Superior temporal gyrus (tissue), 1 donor: ENCODE results near the gene ATP2A2.
"Not testable (repeated sequence)": the region's sequence is repeated elsewhere in the genome, so short reads cannot be mapped to it uniquely, and the experiment has no call there.

Experiments
- DNase-seq: peaks from one replicate; pipeline ENCODE4 v3.0.0-alpha.2; 2016; ENCODE audit errors: extremely low spot score

Gene ATP2A2

DNA sequence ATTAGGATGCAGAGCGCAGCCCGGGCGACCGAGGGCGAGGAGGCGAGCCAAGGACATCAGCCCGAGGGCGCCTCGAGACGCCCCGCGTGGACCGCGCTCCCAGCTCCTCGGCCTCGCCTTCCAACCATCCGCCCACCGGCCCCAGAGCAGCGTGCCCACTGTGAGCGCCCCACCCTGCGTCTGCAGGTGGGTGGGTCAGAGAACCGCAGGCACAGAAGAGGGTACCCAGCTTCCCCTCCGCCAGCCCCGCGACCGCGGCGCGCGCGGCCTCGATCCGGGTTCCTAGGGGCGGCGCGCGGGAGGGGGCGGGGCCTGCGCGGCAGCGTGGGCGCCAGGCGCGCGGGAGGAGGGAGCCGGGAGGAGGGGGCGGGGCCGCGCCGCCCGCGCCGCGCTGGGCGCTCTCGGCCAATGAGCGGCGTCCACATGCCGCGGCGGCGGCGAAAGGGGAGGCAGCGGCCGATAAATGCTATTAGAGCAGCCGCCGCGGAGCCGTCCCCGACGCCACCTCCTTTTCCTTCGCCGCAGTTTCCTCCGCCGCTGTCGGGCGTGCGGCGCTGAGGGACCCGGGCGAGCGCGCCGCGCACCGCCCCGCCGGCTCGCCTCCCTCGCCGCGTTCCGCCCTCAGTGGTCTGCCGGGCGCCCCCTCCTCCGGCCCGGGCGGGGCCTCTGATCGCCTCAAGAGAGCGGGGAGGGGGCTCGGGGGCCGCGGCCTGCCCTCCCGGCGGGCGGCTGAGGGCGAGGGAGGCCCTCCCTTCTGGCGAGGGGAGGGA is at the start of gene ATP2A2:
Gene ATP2A2, plus strand, starts transcription at position 469 of the 770 bp plus-strand sequence. CDS start 543 bp downstream, outside the sequence.
- DNase-seq, result peak; percentile 88

DNA sequence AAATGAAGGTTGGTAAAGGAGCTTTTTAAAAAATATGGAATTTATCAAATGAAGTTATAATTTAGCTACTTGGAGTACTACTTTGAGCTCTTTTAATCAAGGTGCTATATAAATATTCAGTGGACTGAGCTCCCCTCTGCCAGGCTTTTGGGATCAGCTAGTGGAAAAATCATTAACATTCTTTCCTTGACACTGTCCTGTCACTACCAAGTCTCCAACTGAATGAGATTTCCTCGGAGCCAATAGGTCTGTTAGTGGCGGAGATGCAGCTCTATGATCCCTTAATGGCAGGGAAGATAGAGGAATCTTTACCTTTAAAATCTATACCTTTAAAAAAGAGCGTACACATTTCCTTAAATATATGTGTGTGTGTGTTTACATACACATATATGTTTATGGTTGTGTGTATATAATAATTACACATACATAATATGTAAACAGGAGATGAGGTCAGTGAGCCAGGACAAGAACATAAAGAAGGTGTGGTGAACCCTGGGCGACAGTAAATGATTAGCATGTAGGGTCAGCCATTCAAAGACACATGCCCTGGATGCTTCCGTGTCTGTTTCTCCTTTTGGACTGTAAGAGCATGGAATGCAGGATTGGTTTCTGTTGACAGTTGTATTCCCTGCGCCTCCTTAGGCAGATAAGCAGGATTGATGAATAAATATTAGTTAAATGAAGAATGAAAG is 47.7 kb upstream of the ATP2A2 start:
- DNase-seq, result no peak

DNA sequence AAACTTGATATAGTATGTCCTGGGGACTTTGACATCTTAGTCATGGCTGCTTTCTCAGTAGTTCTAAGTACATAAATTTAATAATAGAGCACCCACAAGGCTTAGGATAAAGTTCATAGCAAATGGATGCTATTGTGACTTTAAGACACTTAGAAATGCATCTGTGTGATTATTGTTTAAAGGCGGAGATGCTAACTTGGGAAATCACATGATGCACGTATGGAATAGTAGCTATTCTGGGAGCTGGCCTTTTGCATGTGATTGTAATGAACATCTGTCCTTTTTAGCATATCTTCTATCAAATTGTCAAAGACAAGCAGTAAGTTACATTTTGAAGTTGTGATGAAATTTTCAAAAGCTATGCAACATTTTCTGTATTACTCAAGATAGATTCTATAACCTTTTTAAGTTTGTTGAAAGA is 46.7 kb upstream of the ATP2A2 start:
- DNase-seq, result no peak

DNA sequence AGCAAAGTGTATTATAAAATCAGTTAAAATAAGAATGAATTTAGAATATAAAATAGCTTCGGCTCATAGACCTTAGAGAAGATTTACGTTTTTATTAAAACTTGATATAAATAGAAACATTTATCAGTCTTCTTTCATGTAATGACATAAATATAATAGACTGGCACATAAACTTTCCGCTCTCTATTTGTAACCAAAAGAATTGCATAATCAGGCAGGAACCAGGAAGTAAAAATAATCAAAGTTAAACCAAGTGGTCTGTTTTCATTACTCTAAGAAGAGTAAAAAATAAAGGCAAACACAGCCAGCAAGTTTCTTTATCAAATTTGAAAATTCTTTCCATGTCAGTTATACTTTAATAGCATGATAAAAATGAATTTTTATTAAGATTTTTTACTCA is 46.3 kb upstream of the ATP2A2 start:
- DNase-seq, result no peak

DNA sequence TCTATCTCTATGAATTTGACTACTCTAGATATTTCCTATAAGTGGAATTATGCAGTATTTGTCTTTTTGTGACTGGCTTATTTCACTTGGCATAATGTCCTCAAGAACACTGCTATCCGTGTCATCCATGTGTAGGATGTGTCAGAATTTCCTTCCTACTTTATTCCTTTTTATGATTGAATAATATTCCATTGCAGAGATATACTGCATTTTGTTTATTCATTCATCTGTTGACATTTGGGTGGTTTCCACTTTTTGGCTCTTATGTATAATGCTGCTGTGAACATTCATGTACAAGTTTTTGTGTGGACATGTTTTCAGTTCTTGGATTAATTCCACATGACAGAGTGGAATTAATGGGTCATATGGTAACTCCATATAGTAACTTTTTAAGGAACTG is 45.7 kb upstream of the ATP2A2 start:
- no peak for DNase-seq

DNA sequence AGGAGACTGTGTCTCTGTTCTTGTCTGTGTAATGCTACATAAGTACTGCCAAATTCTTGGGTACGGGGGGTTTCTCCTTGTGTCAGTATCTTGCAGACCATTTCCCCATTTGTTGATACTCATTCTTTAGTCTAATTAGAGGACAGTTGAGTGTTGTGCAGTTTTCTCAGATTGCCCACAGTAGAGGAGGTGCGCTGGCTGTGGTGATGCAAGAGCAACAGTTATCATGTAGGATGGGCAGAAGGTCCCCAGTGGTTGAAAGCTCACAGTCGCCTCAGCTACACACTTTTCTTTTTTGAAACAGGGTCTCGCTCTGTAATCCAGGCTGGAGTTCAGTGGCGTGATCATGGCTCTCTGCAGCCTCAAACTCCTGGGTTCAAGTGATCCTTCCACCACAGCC is 37.8 kb upstream of the ATP2A2 start:
- DNase-seq, result no peak

DNA sequence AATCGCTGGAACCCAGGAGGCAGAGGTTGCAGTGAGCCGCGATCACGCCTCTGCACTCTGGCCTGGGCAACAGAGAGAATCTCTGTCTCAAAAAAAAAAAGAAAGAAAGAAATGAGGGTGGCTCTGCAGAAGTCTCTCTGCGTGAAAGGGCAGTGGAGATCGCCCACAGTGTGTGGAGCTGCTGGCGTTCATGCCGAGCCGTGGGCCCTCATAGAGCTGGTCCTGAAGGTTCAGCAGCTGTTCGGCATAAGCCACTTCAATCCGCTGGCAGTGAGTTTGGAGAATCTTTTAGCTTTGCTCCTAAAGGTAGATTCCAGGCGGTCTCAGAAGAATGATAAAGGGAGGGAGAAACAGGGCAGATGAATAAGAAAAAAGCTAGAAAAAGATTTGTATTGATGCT is 36.7 kb upstream of the ATP2A2 start:
- DNase-seq, result no peak

DNA sequence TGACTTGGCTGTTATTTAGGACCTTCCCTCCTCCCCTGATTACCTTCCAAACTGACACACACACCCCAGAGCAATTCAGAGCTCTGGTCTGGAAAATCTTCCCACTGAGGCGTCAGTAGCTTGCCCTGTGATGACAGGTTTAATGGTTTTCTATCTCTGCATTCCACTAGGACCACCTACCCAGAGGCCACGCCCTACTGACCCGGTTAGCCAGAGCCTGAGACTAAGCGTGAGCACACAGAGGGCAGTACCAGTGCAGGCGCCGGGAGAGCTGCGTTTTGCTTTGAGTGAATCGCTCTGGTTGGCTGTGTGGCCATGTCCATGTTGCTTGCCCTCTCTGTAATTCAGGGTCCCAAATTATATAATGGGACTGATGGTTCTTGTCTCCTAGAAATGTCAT is 36.2 kb upstream of the ATP2A2 start:
- no peak for DNase-seq

DNA sequence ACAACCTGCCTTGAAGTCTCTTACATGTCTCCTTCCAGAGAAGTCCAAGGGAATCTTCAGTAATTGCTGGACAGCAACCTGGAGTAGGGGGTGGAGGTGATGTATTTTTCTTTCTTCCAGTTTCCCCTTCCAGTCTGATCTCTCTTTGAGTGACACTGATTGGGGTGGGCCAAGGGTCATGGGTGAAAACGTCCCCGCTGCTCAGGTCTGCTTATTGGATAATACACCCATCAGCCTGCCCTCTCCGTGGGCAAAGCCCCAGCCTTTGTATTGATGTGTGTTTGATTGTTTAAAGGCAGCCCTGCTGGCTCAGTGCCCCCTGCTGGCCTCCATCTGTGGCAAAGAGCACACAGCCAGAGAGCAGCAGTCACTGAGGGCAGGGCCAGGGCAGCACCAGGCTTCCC is 35.7 kb upstream of the ATP2A2 start:
- DNase-seq, result no peak

DNA sequence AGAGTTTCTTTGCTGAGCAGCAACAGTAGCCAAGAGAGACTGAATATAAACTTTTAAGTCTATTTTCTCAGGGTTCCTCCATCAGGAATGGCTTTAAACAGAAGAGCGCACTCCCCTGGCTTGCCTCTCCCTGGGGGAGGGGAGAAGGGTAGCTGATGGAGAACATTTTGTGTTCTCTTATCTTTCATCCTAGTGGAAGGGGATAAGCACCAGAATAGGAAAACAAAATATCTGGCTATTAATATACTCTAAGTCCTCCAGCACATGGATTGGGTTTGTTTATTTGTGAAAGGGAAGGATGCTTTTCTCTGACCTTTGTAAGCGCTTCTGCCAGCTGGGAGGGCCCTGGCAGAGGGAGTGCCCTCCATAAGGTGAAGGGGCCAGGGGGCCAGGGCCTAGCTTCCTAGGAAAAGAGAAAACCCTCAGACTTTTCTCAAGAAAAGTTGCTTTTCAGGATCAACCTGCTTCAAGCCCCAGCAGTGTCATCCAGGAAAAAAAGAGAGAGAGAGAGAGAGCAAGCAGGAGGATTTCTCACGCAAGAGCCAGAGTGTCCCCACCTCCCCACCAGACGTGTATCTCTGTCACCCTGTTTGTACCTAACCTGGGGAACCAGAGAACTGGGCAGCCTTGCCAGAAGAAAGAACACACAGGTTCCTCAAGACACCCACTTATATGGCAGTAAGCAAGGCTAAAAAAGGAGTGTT is 34.3 kb upstream of the ATP2A2 start:
- DNase-seq, result no peak

DNA sequence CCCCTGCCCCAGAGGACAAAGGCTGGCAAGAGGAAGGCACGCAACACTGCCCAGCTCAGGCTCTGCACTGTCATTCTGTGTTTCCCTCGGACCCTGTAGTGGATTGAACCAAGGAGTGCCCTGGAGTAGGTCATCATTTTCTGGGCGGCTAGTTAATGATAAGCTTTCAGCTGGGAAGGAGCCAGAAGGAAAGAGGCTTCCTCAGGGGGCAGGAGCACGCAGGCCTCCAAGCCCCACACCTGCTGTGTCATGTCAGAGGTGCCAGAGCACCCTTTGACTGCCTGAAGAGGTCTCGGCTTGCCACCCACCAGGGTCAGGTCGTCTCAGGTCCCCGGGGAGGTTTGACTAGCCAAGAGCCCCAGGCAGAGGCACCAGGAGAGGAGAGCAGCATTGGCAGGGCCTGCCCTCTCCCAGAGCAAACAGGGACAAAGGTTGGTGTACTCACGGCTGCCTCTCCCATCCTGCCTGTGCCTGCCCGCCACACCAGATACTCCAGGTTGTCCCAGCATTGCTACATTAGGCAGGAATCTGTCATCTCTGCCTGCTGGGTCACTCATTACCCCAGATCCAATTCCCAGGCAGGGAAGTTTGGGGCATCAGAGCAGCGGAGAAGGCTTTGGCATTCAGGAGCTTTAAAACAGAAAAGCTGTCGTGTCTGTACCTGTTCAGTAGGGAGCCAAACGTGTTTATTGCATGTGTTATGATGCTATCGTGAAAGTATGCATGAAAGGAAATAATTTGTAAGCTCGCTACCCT is 33.5 kb upstream of the ATP2A2 start:
- no peak for DNase-seq

DNA sequence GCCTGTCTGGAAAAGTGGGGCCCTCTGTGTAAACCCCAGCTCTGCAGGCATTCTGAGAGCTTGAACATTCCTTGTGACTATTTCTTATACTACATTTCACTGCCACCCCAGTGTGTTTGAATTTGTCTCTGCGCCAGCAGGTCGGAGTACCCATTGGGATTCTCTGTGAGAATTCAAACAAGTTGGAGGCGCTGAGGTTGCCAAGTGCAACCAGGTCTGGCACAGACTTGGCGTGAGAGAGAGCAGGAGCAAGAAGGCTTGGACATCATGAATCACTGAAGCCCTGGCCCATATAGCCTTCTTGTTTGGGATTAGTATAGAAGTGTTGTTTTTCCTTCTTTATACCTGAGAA is 33.0 kb upstream of the ATP2A2 start:
- DNase-seq, result no peak

DNA sequence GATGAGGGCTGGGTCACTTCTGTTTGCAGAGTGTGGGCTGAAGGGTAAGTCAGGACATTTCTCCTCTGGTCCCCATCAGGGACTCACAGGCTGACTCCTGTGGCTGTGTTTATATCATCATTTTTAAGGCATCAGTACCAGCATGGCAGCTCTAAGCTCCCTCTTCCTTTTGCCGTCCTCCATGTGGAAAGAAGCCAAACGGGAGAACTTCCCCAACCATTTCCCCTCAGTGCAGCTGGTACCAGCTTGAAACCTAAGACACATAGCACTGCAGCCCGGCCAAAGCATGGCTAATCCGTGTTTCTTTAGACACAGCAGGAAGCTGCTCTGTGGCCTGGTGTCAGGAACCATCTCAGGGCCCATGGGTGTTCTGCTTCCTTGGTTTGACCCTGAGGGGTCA is 31.9 kb upstream of the ATP2A2 start:
- no peak for DNase-seq

DNA sequence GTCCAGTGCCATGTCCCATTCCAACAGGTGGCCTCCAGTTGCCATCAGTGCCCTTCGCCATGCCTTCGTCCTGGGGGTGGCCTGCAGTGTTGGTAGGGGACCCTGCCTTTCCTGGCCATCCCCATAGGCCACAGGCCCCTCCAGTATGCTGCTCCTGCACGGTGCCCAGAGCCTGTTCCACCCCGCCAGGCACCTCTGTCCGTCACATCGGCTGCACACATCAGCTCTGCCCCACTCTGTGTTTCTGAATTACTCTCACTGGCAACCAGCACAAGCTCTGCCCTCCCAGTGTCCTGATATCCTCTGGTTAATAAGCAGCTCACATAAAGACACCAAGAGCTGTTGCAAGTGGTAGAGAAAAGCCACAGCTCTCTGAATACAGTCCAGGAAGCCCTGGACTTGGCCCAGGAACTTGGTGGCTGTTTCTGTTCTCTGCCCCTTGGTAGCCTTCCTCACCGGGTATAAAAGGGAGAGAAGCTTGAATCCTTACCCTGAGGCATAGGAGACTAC is 31.3 kb upstream of the ATP2A2 start:
- DNase-seq, result no peak

DNA sequence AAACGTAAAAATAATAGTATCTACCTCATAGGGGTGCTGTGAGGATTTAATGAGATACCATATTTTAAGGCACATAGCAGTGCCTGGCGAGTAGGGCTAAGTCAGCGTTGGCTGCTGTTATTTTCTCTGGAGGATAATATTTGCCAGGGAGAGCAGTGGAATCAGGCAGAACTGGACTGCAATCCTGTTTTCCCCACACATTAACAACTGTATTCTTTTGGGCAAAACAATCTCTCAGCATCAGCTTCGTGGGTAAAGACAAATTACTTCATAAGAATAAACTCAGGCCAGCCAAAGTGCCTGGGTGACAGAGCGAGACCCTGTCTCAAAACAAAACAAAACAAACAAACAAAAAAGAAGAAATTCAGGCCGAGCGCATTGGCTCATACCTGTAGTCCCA is 29.7 kb upstream of the ATP2A2 start:
- no peak for DNase-seq

DNA sequence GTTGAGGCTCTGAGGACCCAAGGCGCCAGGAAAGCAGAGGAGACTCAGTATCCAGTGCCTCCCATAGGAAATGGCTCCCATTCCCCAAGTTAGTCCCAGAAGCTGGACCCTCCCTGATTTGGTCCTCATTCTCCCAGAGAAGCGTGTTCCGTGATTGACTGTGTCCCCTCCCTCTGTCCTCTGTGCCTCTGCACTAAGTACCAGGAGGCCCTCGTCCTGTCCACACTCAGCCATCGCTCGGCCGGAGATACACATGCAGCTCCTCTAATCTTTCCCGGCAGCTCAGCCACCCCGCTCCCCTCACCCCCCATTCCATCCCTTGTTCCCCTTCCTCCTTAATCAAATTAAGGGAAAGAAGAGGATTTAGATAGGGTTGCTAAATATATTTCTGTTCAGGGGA is 28.3 kb upstream of the ATP2A2 start:
- DNase-seq, result no peak

DNA sequence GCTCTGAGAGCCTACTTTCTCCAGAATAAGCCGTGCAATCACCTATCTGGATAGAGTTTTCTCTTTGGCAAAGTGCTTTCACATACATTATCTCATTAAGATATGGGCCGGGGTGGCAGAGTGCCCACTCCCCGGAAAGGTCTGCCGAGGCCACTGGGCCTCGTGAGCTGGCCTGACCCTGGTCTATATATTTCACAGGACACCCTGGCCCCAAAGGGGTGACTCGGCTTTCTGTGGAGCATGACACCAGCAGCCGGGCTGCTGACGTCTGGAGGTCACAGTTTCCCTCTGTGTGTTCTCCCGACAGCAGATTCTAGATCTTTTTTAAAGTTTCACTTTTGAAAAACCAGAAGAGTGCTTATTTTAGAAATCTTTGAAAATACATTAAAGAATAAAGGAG is 27.9 kb upstream of the ATP2A2 start:
- no peak for DNase-seq

DNA sequence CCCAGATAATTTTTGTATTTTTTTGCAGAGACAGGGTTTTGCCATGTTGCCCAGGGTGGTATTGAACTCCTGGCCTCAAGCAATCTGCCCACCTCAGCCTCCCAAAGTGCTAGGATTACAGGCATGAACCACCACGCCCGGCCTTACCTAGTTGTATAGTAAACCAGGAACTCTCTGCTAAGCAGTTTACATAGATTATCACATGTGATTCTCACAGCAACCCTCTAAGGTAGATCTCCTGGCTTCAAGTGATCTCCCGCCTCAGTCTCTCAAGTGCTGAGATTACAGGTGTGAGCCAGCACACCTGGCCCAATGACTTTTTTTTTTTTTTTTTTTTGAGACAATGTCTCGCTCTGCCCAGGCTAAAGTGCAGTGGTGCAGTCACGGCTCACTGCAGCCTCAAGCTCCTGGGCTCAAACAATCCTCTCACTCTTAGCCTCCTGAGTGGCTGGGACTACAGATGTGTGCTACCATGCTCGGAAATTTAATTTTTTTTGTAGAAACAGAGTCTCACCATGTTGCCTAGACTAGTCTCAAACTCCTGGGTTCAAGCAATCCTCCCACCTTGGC is 26.0 kb upstream of the ATP2A2 start:
- no peak for DNase-seq

DNA sequence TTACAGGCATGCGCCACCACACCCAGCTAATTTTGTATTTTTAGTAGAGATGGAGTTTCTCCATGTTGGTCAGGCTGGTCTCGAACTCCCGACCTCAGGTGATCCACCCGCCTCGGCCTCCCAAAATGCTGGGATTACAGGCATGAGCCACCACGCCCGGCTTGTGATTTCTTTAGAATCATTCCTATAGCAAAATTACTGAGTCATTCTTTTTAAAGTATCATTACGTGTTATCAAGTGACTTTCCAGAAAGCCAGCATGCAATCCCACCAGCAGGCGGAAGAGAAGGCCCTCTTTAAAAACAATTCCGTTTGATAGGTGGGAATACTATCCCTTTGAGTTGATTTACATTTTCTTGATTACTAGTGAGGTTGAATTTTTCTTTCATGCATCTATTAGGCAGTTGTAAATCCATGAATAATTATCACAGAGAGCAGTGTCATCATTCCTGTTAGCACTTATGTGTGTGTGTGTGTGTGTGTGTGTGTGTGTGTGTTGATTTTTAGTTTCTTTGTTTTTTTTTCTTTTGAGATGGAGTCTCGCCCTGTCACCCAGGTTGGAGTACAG is 25.1 kb upstream of the ATP2A2 start:
- not testable (repeated sequence) for DNase-seq

DNA sequence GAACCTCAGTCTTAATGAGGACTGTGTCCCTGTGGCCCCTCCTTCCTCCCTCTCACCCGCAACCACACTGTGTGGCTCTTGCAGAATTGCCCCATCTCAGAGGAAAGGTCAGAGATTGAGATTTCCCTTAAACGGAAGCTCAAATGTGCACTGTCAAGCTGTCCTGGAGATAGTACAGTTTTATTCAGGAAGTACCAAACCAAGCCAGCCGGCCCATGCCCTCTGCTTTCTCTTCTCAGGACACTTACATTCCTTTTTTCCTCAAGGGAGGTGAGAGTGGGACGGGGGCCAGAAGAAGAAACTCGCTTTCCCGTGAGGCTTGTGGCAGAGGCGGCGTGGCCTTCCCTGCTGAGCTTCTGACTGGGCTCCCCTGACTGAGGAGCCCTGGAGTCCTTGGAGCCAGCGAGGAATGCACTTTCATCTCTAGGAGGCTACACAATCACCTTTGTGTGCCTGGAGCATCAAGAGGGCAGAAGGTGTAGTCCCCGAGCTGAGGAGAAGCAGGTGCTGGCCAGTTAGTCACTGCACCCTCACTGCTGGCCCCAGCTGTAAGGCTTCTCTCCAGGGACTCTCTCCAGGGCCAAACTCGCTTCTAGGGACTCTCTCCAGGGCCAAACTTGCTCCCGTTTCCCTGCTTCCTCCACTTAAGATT is 24.1 kb upstream of the ATP2A2 start:
- no peak for DNase-seq

DNA sequence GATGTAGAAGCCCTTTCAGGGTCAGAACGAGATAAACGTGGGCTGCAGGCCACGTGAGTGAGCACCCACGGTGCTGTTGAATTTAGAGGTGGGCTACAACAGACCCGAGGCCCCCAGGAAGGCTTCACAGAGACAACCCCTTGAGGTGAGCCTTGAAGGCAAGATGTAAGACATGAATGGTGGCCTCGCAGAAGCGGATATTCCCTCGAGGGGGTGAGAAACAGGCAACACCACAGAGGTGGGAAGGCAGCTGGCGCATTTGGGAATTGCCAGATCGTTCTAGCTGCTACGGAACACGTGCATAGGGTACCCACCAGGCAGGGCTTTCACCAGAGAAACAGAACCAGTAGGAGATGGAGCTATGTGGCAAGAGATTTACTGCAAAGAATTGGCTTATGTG is 22.6 kb upstream of the ATP2A2 start:
- DNase-seq, result no peak
